ENCODE results near the gene TM7SF3.
"Not testable (repeated sequence)": the region's sequence is repeated elsewhere in the genome, so short reads cannot be mapped to it uniquely, and the experiment has no call there.

TM7SF3 gene

DNA sequence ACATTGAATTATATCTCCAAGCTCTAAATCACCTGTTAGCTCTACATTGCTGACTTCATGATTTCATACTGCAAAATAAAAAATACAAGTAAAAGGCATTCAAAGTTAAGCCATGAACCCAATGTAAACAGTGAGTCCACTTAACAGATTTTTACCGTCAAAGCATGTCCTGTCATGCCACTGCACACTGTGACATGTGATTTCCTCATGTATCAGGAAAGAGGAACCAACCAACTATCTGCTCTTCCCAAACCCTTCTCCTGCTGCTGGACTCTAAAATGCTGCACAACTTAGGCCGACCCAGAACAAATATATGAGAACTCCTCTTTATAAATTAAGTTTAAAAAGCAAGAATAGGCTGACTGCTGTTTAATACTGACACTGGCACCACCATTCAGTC, 37.5 kb downstream of the TM7SF3 start:
- no peak for DNase-seq

DNA sequence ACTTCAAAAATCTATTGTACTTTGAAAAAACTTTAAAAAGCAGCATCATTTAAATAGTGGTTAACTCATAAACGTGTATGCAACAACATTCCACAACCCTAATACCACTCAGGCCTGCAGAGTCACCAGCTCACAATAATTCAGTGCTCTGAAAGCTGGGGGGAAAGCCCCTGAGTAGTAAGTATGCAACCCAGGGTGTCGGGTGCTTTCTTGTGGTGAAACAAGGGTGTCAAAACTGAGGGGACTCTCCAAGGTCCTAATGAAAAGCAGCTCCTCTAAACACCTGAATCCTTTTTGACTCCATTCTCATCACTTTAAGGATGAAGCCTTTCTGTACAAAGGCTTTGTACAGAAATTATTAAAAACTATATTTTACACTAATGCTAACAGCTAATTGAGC, 42.2 kb downstream of the TM7SF3 start:
- DNase-seq = no peak

DNA sequence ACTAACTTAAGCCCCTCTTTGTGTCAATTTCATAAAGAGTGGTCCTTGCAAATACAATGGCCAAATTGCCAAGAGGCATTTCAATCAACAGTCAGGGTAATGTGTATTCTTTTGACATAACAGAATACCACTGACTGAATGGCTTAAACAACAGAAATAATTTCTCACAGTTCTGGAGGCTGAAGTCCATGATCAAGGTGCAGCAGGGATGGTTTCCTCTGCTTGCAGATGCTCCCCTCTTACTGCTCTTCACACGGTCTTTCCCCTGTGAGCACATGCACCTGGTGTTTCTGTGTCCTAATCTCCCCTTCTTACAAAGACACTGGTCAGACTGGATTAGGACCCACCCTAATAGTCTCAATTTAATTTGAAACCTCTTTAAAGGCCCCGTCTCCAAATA, 44.0 kb downstream of the TM7SF3 start:
- DNase-seq = no peak

DNA sequence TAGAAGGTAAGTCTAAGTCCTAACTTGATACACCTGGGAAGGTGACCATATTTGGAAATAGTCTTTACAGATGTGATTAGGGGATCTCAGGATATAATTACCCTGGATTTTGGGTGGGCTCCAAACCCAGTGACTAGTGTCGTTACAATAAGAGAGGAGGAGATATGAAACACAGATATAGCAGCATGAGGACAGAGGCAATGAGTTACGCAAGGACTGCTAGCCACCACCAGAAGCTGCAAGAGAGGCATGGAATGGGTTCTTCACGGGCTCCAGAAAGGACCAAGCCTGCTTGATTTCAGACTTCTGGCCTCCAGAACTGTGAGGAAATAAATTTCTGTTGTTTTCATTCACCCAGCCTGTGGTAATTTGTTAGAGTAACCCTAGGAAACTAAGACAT, 47.3 kb downstream of the TM7SF3 start:
- DNase-seq = no peak

DNA sequence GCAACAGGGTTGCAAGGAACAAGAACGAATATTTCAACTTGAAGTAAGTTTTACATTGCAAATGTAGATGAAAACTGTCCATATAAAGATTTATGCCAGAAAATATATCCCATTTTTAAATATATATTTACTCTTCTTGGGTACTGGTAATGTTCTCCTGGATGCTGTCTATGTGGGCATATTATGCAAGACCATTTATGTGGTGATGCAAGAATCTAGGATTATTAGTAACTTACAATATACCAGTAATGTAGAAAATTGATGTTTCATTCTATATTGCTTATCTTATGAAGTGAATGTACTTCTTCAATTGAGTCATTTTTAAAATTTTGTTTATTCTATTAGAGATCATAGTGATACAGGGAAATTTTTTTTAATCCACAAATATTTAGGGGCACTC, 50.8 kb downstream of the TM7SF3 start:
- no peak for DNase-seq

DNA sequence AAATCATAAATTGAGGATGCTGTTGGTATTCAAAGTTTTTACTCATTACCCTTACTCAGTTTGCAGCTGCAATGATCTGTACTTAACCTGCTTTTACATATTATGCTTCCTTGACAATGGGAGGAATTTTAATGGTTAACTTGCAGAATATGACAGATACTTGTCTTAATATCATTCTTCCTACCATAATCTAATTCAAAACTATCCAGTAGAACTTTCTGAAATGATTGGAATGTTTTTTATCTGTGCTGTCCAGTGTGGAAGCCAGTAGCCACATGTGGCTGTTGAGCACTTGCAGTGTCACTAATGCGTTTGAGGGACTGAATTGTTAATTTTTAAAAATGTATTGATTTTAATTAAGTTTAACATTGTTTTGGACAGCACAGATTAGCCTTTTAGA, 52.4 kb downstream of the TM7SF3 start:
- no peak for DNase-seq

DNA sequence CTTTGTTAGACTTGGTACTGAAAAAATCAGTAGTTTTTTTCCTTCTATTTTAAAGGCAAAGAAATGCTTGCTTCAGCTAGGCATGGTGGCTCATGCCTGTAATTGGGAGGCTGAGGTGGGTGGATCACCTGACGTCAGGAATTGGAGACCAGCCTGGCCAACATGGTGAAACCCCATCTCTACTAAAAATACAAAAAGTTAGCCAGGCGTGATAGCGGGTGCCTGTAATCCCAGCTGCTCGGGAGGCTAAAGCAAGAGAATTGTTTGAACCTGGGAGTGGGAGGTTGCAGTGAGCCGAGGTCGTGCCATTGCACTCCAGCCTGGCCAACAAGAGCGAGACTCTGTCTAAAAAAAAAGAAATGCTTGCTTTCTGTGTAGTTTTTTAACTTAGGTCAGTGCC, 52.8 kb downstream of the TM7SF3 start:
- DNase-seq = not testable (repeated sequence)

DNA sequence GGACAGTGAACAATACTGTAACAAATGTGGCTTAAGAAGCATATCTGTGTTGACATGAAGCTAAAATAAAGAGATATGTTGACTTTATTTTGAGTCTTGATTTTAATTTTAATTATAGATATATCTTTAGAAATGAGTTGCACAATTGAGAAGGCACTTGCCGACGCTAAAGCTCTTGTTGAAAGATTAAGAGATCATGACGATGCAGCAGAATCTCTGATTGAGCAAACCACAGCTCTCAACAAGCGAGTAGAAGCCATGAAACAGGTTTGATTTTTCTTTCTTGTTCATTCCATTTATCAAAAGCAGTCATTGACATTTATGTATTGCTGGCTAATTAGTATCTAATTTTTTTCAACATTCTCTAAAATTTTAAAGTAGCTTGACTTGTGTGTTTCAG, 60.2 kb downstream of the TM7SF3 start:
- no peak for DNase-seq

DNA sequence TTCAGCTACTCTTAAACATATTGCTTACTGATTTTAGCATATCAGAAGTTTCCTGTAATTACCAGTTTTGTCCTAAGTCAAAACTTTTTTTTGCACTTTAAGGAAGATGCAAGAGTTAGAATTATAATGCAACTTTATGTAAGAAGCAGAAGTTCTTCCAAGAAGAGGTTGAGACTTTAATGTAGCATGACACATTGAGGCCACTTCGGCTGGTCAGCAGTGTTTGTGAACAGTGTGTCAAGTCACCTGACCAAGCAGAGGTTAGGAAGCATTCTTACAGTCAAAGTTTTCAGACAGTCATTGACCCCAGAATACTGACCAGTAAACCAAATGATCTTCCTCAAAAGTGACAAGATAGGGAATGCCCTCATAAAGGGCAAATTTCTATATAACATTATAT, 60.7 kb downstream of the TM7SF3 start:
- DNase-seq = no peak

DNA sequence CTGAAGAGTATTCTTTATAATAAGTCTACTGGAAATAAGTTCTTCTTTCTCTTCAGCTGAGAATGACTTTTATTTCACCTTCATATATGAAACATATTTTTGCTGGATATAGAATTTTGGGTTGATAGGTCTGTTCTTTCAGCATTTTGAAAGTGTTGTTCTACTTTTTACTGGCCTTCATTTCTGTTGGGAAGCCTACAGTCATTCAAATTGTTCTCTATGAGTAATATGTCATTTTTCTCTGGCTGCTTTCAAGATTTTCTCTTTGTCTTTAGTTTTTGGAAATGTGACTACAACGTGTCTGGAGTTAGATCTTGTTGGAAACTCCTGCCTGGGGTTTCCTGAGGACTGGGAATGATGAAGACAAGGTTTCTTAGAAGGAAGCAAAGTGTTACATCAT, 65.9 kb downstream of the TM7SF3 start:
- DNase-seq = no peak

DNA sequence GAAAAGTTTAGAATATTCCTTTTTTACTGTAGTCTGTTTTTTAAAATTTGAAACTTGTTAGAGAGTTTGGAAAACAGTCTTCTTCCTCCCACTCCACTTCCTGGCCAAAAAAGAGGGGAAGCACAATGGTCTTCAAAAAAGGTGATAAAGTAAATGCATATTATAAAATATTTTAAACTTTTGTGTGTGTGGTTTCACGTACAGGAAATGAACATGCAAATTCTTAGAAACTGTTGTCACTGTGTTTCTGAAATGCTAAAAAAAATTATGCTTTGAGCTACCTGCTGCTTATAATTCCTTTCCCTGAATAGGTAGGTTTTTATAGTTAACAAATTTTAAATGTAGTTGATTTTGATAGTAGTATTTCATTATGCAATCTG, 73.0 kb downstream of the TM7SF3 start:
- no peak for DNase-seq

DNA sequence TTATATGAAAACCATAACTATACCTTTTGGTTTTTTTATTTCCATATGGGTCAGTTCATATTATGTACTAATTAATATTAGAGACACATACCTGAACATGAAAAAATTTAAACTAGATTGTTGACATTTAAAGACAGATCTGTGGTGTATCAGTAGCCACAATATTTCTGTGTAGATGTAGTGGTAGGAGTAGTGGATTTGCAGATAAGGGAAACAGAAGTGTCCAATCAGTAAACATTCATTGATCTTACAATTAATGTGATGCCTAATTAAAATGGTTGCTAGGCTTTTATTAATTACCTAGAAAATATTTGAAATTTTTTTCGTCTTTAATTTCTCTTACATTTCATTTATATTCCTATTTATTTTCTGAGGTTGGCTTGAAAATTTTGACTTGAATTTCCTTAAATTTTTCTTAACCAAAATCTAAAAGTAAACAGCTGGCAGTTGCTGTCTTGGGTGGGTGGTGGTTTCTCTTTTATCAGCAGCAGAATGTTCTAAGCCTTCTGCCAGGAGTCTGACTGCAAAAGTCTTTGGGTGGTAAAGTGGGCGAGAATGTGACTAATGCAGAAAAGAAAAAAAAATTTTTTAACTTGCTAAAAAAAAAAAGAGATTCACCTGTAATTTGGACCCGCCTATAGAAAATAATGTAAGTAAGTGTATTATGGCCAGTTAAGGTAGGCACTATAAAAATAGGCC, 73.5 kb downstream of the TM7SF3 start:
- no peak for DNase-seq

DNA sequence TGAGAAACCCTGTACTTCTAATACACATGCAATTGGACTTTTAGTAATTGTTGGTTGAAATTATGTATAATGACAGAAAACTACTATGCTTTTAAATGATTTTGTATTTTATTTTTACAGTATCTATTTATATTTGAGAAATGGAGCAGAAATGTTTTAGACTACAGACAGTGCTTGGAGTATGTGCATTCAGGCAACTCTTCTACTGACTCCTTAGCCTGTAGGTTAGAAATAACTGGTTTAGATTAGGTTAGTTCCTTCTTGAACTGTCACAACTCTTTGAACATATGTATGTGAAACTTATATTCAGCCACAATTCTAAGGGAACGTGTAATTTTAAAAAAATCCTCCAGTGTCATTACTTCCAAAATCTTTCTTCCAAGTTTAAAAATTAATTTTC, 74.2 kb downstream of the TM7SF3 start:
- no peak for DNase-seq

DNA sequence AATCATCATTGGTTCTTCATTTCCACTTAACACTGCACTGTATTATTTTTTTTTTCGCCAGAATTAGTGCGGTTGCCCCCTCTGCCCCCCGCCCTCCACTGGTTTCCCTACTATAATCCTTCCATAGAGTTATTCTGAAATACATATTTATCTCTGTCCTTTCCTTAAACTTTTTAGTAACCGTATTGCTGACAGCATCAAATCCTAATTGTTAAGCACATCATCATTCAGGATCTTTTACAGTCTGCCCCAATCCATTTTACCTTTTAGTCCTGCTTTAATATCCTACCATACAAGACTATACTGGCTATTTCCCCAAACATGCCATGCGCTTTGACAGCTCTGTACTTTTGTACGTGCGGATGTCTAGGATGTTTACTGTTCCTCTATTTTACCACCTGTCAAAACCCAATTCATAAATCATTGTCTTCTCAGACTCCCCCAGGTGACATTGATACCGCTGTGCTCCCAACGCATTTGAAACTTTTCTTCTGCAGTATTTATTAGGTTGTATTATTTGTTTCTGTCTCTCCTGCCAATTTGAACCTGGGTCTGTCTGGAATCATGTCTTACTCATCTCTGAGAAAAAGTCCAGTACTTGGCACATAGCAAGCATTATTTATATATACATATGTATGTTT, 74.9 kb downstream of the TM7SF3 start:
- no peak for DNase-seq

DNA sequence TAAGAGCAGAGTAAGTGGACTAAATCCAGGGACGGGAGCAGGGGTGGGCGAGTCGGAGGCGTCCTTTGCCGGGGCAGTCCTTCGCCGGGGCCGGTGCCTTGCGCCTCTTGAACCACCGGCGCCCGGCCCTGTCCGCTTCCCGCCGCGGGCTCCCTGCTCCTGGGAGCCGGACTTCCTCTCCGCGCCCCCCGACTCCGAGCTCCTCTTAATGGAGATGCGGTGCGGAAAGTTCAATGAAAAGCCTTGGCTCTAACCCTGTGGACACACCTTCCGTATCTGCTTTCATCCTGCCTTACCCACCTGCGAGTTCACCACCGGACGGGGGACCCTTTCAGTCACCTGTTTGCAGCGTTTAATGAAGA, 75.5 kb downstream of the TM7SF3 start:
- peak; percentile 63 for DNase-seq

DNA sequence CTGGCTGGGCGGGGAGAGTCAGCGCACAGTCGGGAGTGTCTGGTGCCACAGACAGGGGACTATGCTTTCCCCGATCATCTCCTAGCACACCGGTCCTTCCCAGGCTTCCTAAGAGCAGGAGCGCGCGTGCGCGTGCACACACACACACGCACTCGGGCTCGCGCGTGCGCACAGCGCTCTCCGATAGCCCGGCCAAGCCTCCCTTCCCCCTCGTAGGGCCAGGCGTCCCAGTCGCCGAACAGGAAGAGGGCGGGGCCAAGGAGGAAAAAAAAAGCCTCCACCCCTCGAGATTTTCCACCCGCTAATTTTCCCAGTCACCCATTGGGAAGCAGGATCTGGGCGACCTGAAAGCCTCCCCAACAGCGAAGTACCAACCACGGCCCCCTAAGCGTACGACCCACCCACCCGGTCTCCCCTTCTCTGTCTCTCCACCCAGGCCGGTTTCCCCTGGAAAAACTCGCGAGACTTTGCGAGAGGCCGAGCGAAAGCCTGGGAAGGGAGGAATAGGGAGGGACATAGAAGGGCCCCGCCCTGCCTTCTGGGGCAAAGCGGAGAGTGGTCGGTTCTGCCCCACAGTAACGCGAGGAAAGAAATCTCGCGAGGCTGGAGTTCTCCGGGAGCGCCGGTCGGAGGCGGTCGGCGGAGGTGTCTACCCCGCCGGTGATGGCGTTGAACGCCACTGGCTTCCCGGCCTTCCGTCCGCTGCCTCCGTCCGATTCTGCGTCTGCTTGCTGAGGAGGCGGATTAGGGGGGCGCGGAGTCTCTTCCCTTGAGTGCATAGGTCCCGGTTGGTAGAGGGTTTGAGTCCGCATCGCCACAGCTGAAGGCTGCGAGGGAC, 76.1 kb downstream of the TM7SF3 start, which contains the start of the genes FGFR1OP2 and INTS13:
Gene FGFR1OP2, plus strand, starts transcription at position 608 of the 838 bp plus-strand sequence. CDS start 15,689 bp downstream, outside the sequence.
Gene INTS13, minus strand, starts transcription at position 119 of the 838 bp plus-strand sequence. CDS start 1,178 bp downstream, outside the sequence.
- DNase-seq = peak; percentile 95

DNA sequence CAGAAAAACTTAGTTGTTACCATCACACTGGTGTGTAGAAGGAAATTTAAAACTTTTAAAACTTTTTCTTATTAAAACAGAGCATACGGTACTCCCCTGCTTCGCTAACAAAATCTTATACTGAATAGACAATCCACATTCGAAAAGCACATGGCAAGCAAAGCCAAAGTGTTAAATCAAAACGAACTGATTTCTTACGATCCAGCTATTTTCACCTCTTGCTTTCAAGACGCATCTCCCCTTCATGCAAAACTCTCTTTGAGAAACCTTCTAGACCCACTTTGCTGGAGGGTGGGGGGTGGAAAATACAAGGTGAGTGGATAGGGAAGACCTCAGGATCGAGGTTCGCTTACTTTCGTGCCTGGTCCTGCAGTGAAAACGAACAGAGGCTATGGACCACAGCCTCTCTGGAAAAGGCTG, 76.7 kb downstream of the TM7SF3 start:
- no peak for DNase-seq

DNA sequence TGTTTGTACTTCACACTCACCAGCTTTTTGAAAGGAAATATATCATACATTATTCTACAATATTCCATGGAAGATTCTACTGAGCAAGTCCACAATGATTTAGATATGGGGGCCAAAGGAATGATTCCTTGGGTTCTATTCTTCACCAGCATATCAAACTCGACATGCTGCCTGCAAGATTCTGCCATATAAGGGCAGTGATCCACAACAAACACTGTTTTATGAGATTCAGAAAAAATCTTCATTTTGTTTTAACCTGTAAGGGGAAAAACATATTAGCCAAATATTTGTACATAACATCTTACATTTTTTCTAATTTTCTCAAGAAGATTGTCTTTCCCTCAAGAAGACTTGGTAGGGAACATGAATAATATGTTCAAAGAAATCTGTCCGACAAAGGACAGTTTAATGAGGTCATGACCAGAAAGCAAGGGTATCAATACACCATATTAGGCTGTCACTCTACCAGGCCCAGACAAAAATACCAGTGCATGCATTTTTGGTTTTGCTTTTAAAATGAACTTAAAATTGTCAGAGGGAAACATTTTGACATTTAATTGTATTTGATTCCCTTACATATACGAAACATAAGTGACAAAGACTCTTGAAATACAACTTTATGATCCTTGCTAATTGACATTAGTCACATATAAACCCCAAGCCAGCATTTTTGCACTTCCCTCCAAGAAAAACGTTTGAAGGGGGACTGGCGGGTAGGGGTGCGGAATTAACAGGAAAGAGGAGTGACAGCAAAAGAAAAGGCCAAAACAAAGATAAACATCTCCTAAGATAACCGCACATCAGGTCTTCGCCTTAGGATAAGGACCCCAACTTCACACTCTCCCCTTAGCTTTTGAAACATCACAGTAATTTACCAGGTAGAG, 77.4 kb downstream of the TM7SF3 start:
- peak; percentile 12 for DNase-seq

DNA sequence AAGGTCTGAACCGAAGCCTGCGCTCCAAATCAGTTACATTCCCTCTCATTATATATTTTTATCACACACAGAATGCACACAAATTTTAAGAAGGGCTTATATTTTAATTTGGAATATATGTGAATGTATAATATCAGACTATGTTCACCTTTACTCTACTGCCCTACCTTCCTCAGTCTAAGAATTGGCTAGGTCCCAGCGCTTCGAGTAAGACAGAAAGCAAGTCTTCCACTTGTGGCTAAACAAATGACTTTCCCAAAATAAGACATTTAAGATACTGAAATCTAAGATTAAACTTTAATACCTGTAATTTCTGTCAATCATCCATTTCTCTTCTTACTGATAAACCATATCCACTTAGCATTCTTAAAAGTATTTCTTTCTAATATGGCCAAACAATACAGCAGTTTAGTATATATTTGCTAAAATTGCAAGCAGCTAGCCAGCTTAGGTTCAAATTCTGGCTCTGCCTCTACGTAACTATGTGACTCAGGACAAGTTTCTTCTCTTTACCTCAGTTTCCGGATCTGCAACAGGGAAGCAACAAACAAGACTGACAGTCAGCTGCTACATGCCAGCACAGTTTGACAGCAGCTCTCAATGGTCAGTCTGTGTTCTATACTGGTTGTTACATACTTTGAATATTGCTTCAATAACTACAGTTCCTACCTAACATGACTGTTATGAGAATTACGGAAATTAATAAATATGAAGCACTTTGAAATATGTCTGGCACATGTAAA, 78.4 kb downstream of the TM7SF3 start:
- no peak for DNase-seq

DNA sequence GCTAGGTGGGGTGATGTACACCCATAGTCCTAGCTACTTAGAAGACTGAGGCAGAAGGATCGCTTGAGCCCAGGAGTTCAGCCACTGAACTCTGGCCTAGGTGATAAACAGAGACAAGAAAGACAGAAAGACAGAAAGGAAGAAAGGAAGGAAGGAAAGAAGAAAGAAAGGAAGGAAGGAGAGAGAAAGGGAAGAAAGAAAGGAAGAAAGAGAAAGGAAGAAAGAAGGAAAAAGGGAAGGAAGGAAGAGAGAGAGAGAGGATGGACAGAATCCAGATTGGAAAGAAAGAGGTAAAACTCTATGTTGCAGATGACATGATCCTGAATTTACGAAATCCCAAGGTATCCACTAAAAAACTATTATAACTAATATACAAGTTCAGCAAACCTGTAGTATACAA, 84.6 kb downstream of the TM7SF3 start:
- DNase-seq = no peak

DNA sequence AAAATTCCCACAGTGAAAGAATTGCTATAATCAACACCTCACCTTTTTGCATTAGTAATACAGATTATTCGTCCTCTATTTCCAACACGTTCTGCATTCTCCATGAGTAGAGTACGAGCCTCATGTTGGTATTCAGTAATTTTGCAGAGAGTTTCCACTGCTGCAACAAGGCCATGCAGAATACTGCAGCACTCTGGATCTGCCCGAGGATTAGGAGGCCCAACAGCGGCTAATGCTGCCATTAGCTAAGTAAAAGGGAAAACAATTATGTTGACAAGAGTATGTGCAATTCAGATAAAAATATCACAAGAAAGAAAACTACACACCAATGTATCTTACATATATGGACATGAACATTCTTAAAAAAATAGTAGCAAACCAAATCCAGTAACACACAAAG, 85.5 kb downstream of the TM7SF3 start:
- no peak for DNase-seq

Measured in NCI-H526 treated with DMSO at 0.1 percent for 48 hours (cell line).